Cardiac fibroblast (primary cell): ENCODE data around the gene NEDD8.

Experiments used
- DNase-seq, 2 donors: peaks; one replicate each; pipeline versions ENCODE4 v3.0.0 to v3.0.0-alpha.2; 2010; ENCODE audit warnings: low read depth in 2 of 2
- H3K4me3 ChIP-seq, 2 donors: replicated peaks in 1 of 2; 1 replicate in 1 of 2; 2 replicates in 1 of 2; pipeline ENCODE4 v1.5.1; 2011; ENCODE audit warnings: low read depth in 2 of 2, low read length in 2 of 2, mild to moderate bottlenecking in 2 of 2, moderate library complexity in 1 of 2
- CTCF ChIP-seq: IDR thresholded peaks from one replicate; pipeline ENCODE4 v1.5.1; 2011; ENCODE audit warnings: low read depth, mild to moderate bottlenecking, low read length, inconsistent platforms

Gene NEDD8

GRCh38 chr14:24172261-24172860 lies 59.8 kb downstream of the NEDD8 start:
- no peak for TF ChIP-seq CTCF
- H3K4me3 ChIP-seq: peak overlapping the region in 1 of 2 donors; percentile 44
- DNase-seq: no peak

- DNase-seq: peak in 1 of 2 donors; percentile 88
- no peak for TF ChIP-seq CTCF
- peak within 1 kb of the TSS in 1 of 2 donors; percentile 44 for H3K4me3 ChIP-seq
Observed at GRCh38 chr14:24171422-24172260, 60.5 kb downstream of the NEDD8 start, which contains the start of gene REC8. TSS of gene REC8 (plus strand) at chr14:24172080. CDS start at chr14:24172553, 473 bp downstream.

GRCh38 chr14:24167469-24168114 lies 64.6 kb downstream of the NEDD8 start:
- no peak for DNase-seq
- H3K4me3 ChIP-seq: no peak overlapping the region
- TF ChIP-seq CTCF: no peak
